Left ventricle myocardium inferior (tissue), 1 donor: ENCODE measurements around the gene LMTK2. TPM values are rescaled to one million over a fixed set of nuclear protein-coding genes. Genes with fewer than 3 reads are reported as not detected.

Source experiments
- DNase-seq: peaks from one replicate; pipeline ENCODE4 v3.0.0-alpha.2; 2020
- H3K27ac ChIP-seq: fragments of 200-600 bp; replicated peaks from 2 replicates; pipeline ENCODE4 v1.8.0; 2021
- H3K27me3 ChIP-seq: fragments of 200-600 bp; 2 replicates; pipeline ENCODE4 v1.8.0; 2021; ENCODE audit warnings: low read depth
- H3K36me3 ChIP-seq: fragments of 200-600 bp; 2 replicates; pipeline ENCODE4 v1.8.0; 2021
- H3K4me1 ChIP-seq: fragments of 200-600 bp; 2 replicates; pipeline ENCODE4 v1.8.0; 2021
- H3K4me3 ChIP-seq: fragments of 200-600 bp; 2 replicates; pipeline ENCODE4 v1.8.0; 2021; ENCODE audit warnings: mild to moderate bottlenecking, moderate library complexity
- H3K9me3 ChIP-seq: fragments of 200-600 bp; replicated peaks from 2 replicates; pipeline ENCODE4 v1.8.0; 2021
- CTCF ChIP-seq: fragments of 200-600 bp; IDR thresholded peaks from 2 replicates; pipeline ENCODE4 v1.8.0; 2021; ENCODE audit warnings: antibody characterized with exemption, mild to moderate bottlenecking, borderline replicate concordance
- intact Hi-C: fragments of 100-400 bp; cut with micrococcal nuclease; formaldehyde crosslinking; loops from one replicate; pipeline ENCODE4 v1.11.0; 2022
- total RNA-seq: library from RNA; stranded (reverse); fragmentation: NEBNext Ultra II Directional; extraction: Animal tissue kit (Norgen Biotek cat#: 25700); gene quantifications from one replicate; pipeline ENCODE4 v1.2.1, GENCODE V29; 2021
- donor health status: DM: no; HTN: yes; CAD: no; lungs with severe emphysema.

LMTK2 gene
- total RNA-seq, 1 donor from 2014 or later, result 26.9 TPM

DNA sequence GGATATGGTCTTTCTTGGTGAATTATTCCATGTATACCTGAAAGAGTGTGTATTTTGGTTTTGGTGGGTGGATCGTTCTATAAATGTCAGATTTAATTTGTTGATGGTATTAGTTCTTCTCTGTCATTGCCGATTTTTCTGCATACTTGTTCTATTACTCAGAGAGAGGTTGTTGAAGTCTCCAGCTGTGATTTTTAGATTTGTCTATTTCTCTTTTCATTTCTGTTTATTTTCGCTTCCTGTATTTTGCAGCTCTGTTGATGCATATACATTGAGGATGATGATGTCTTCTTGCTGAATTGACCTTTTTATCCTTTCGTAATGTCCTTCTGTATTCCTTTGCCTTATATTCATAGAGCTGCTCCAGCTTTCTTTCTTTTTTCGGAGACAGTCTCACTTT, 92.5 kb downstream of the LMTK2 start:
- no peak overlapping the region for H3K4me3 ChIP-seq
- intact Hi-C loops, result no loop called here
- no peak overlapping the region for H3K27ac ChIP-seq
- H3K4me1 ChIP-seq, result no peaks in the 10 kb centered on the region
- no peak for DNase-seq
- H3K9me3 ChIP-seq, result peaks cover 7% of the 10 kb centered on the region
- H3K27me3 ChIP-seq, result no peaks in the 10 kb centered on the region
- peaks cover 63% of the 10 kb centered on the region for H3K36me3 ChIP-seq
- TF ChIP-seq CTCF, result no peak

- peaks cover 7% of the 10 kb centered on the region for H3K9me3 ChIP-seq
- H3K4me1 ChIP-seq, result no peaks in the 10 kb centered on the region
- no peak overlapping the region for H3K4me3 ChIP-seq
- DNase-seq, result no peak
- peaks cover 63% of the 10 kb centered on the region for H3K36me3 ChIP-seq
- TF ChIP-seq CTCF, result no peak
- no peak overlapping the region for H3K27ac ChIP-seq
- H3K27me3 ChIP-seq, result no peaks in the 10 kb centered on the region
- intact Hi-C loops, result no loop called here
Observed at GRCh38 chr7:98200364-98200763, 93.7 kb downstream of the LMTK2 start.

DNA sequence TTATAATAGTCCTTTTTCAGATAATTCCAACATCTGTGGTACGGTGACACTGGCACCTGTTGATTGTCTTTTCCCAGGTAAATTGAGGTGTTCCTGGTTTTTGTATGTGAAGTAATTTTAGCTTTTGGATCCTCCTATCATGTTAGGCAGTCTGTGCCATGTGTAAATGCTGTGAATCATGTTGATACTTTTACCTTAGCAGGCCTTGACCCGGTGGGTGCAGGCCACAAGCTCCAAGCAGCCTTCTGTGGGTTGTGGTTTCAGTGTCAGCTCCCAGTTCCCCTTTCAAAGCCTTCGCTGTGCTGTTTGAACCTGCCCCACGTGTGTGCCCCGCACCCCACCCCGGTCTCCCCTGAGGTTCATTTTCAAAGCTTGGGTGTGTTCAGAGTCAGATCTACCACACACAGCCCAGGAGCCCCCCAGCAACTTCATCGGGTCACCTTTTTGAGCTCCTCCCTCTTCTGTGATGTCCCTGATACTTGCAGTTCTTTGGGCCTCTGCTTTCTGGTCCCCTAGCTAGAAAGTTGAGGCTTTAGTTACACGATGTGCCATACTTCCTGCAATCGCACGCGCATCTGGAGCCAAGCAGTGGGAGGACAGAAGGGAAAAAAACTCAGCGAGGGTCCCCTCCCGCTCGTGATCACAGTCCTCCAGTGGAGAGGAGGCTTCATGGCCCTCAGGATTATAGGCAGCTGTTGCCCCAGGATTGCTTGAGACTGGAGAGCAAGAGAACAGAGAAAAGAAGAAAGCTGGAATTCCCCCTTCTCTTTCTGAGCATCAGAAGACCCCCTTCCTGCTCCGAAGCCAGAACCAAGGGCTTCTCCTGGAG, 95.9 kb downstream of the LMTK2 start:
- peaks cover 7% of the 10 kb centered on the region for H3K9me3 ChIP-seq

GRCh38 chr7:98203261-98203963, 96.8 kb downstream of the LMTK2 start:
- DNase-seq, result no peak
- Histone ChIP-seq H3K36me3 (peaks cover 66% of the 10 kb centered on the region), H3K4me3 (no peak overlapping the region), H3K9me3 (peaks cover 3% of the 10 kb centered on the region), H3K4me1 (no peaks in the 10 kb centered on the region), H3K27me3 (no peaks in the 10 kb centered on the region), H3K27ac (no peak overlapping the region)
- TF ChIP-seq CTCF, result no peak
- intact Hi-C loops, result no loop called here

More for the DNA sequence above, 95.9 kb downstream of the LMTK2 start:
- H3K4me1 ChIP-seq, result no peaks in the 10 kb centered on the region
- H3K27ac ChIP-seq, result no peak overlapping the region
- no peaks in the 10 kb centered on the region for H3K27me3 ChIP-seq
- no peak for TF ChIP-seq CTCF
- peaks cover 68% of the 10 kb centered on the region for H3K36me3 ChIP-seq
- no peak overlapping the region for H3K4me3 ChIP-seq
- intact Hi-C loops, result no loop called here
- no peak for DNase-seq

- intact Hi-C loops, result no loop called here
- Histone ChIP-seq H3K4me1 (no peaks in the 10 kb centered on the region), H3K9me3 (no peaks in the 10 kb centered on the region), H3K36me3 (peaks cover 62% of the 10 kb centered on the region), H3K4me3 (no peak overlapping the region), H3K27me3 (no peaks in the 10 kb centered on the region), H3K27ac (no peak overlapping the region)
- no peak for TF ChIP-seq CTCF
- no peak for DNase-seq
Observed at GRCh38 chr7:98203964-98204605, 97.4 kb downstream of the LMTK2 start.
